Measurements from ENCODE around the gene BOLA1.
"Not testable (repeated sequence)": the region's sequence is repeated elsewhere in the genome, so short reads cannot be mapped to it uniquely, and the experiment has no call there.

DNA sequence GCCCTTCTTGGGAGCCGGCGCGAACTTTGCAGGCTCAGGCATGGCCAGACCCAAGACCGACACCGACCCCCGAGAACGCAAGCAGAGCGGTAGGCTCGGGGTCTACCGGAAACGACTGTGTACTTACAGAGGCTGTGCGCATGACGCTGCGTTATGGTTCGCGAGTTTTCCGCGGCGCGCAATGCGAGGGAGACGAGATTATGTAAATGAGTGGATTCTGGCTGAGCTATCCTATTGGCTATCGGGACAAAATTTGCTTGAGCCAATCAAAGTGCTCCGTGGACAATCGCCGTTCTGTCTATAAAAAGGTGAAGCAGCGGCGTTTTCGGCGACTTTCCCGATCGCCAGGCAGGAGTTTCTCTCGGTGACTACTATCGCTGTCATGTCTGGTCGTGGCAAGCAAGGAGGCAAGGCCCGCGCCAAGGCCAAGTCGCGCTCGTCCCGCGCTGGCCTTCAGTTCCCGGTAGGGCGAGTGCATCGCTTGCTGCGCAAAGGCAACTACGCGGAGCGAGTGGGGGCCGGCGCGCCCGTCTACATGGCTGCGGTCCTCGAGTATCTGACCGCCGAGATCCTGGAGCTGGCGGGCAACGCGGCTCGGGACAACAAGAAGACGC lies 48.5 kb upstream of the BOLA1 start:
- TF ChIP-seq, protein P1, sequence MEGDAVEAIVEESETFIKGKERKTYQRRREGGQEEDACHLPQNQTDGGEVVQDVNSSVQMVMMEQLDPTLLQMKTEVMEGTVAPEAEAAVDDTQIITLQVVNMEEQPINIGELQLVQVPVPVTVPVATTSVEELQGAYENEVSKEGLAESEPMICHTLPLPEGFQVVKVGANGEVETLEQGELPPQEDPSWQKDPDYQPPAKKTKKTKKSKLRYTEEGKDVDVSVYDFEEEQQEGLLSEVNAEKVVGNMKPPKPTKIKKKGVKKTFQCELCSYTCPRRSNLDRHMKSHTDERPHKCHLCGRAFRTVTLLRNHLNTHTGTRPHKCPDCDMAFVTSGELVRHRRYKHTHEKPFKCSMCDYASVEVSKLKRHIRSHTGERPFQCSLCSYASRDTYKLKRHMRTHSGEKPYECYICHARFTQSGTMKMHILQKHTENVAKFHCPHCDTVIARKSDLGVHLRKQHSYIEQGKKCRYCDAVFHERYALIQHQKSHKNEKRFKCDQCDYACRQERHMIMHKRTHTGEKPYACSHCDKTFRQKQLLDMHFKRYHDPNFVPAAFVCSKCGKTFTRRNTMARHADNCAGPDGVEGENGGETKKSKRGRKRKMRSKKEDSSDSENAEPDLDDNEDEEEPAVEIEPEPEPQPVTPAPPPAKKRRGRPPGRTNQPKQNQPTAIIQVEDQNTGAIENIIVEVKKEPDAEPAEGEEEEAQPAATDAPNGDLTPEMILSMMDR (IDR thresholded peaks at IDR 0.05; ENCODE audit: insufficient read depth, low read length), result not testable (repeated sequence)
- not testable (repeated sequence) for TF ChIP-seq GABPA (IDR thresholded peaks at IDR 0.05; ENCODE audit: low read depth); POLR2AphosphoS5 (IDR thresholded peaks at IDR 0.05; ENCODE audit: low read depth); REST (IDR thresholded peaks at IDR 0.05; ENCODE audit: insufficient replicate concordance, low read depth); SPI1 (IDR thresholded peaks at IDR 0.05; ENCODE audit: borderline replicate concordance, low read depth)

All from HL-60 (cell line).